HG02623 (cell line): ENCODE results near the gene COL4A3.
A peak's percentile ranks its signal among the peaks of the same experiment; 100 is the strongest.

ENCODE experiments used
- ATAC-seq: cut with Tn5 transposase; IDR thresholded peaks from one replicate; pipeline ENCODE4 v1.9.1; 2021; ENCODE audit warnings: moderate library complexity; ENCODE audit not compliant: unreplicated experiment

COL4A3 gene

GRCh38 chr2:227335713-227336112 lies 171.3 kb downstream of the COL4A3 start:
- no peak for ATAC-seq

DNA sequence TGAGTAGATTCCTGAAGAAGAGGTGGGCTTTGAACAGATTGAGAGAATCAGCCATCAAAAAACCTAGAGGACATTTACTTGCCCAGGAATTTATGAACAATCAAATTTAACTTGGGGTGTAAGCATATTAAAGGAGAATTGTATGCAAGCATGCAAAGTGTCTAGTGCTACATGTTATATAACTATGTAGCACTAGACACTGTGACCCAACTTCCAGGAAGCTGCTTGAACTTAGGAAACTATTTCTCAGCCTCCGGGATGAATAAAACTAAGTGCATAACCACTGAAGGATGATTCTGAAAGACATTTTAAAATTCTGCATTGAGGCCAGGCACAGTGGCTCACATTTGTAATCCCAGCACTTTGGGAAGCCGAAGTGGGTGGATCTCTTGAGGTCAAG lies 173.0 kb downstream of the COL4A3 start:
- no peak for ATAC-seq

DNA sequence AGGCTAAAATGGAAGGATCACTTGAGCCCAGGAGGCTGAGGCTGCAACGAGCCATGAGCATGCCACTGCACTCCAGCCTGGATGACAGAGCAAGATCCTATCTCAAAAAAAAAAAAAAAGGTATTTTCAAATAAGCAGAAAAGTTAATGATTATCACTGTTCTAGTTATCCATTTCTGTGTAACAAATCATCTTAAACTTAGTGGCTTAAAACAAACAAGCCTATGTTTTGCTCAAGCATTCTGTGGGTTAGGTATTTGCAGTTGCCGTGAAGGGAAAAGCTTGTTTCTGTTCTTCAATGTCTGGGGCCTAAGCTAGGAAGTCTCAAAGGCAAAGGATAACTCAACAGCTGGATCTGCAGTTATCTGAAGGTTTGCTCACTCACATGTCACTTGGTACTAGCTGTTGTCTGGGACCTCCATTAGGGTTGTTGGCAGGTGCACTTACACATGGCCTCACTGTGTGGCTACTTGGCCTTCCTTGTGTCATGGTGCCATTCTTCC lies 174.7 kb downstream of the COL4A3 start:
- ATAC-seq = no peak

- ATAC-seq = no peak
Observed at GRCh38 chr2:227340106-227340505, 175.7 kb downstream of the COL4A3 start.

- ATAC-seq = no peak
Observed at GRCh38 chr2:227341553-227341952, 177.1 kb downstream of the COL4A3 start.

DNA sequence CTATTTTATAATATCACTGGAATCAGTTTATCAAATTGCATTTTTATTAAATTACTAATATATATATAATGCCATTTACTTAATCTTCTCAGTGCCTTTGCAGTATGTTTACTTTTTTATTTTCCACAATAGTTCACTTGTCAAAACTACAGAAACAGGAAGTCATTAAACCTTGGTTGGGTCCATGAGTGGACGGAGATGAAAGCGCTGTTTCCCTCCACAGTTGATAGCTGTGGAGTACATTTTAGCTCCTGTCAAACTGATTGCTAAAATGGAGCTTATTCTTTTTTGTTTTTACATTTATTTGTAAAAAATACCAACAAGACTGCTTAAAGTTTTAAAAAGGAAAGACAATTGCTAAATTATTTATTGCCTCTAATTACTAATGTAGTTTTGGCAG lies 179.8 kb downstream of the COL4A3 start:
- no peak for ATAC-seq

DNA sequence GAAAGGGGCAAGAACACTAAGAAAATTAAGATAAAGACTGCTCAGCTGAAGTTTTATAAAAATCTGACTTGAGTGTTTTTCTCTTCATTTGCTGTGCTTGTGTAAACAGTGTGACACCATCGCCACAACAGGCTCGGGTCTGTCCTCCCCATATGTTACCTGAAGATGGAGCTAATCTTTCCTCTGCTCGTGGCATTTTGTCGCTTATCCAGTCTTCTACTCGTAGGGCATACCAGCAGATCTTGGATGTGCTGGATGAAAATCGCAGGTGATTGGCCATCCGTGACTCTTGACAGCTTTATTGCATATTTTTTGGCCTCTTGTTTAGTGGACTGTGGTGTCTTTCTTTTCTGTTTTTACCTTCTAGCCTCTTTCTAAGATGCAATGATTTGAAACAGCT lies 182.7 kb downstream of the COL4A3 start:
- ATAC-seq = no peak

GRCh38 chr2:227348324-227348723 lies 183.9 kb downstream of the COL4A3 start:
- ATAC-seq = no peak

DNA sequence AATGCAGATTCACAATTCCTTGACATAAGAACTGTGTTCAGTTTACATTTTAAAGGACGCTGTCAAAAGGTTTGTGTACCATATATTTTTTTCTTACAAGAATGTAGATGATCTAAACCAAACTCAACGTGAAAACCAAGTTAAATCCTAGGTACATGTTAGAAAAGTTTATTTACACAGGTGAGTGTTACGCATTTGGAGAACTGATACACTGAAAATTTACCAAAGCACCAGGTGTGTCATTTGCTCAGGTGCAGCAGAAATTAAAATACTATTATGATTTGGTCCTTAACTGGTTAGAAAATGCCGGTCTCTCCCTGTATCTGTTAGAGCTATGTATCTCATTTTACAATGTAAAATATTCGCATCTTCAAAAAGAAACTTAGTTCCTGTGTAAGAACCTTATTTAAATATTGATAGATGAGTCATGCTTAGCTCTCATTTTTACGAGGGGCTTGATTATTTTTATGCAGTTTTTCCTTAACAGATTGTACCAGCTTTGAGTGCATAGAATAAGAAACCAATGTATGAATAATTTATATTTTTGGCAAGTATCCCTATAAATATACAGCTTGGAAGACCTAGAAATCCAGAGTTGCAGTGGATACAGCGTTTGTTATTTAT lies 185.7 kb downstream of the COL4A3 start:
- ATAC-seq = no peak

DNA sequence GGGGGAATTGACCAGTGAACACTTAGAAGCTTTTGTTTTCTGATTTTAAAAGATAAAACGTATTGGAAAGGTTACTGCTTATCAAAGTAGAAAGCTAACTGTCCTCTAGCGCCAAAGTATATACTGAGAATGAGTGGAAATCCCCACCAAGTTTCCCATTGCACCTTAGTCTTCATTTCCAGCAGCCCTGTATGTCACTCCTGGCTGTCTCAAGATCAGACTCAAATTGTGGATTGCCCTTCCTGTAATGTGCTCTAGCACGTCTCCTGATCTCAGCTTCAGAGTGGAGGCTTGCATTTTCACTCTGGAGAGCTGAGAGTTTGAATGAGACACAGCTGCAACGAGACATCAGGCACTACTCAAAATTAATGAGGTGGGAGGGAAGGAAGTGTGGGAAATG lies 187.2 kb downstream of the COL4A3 start:
- peak; percentile 82 for ATAC-seq

GRCh38 chr2:227360351-227360750 lies 195.9 kb downstream of the COL4A3 start:
- ATAC-seq = no peak

GRCh38 chr2:227363756-227364155 lies 199.3 kb downstream of the COL4A3 start:
- no peak for ATAC-seq
